Measurements from ENCODE around the gene PAPOLG. TPM values are rescaled to one million over a fixed set of nuclear protein-coding genes. Genes with fewer than 3 reads are reported as not detected.
A peak's percentile ranks its signal among the peaks of the same experiment; 100 is the strongest.

Gene PAPOLG
- total RNA-seq, 1 donor from 2014 or later, result 60.8 TPM

DNA sequence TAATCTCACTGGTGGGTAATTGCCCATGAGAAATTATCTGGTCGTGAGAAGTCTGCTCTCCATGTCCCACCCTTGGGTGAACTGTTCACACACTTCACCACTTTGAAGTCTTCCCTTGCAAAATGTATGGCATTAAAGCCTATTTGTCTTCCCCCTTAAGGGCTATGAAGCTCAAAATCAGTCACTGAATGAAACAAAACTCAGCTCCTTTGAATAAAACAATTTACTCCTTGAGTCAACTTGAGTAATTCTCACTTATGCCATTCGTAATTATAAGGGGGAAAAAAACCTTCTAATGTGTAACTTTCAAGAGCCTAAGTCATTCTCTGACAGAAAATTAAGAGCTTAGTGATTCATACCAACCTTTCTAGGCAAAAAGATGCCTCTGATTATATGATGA is 76.6 kb downstream of the PAPOLG start:
- Histone ChIP-seq H3F3A (ENCODE audit: low read depth) (no peaks in the 10 kb centered on the region), H3K4me1 (no peaks in the 10 kb centered on the region), H3K36me3 (no peaks in the 10 kb centered on the region), H3K9ac (no peak overlapping the region), H3K9me3 (ENCODE audit: low read depth) (no peaks in the 10 kb centered on the region), H3K4me2 (no peak overlapping the region), H4K20me1 (ENCODE audit: low read depth) (no peaks in the 10 kb centered on the region), H2AFZ (replicated peaks) (no peak overlapping the region), H3K27me3 (peaks cover 26% of the 10 kb centered on the region), H3K4me3 (no peak overlapping the region), H3K27ac (no peak overlapping the region), H3K79me2 (ENCODE audit: low read depth) (no peaks in the 10 kb centered on the region)
- Mint-ChIP-seq H3K36me3 (no peaks in the 10 kb centered on the region), H3K27me3 (ENCODE audit: insufficient read depth, low read depth) (peaks cover 2% of the 10 kb centered on the region), H3K4me1 (no peaks in the 10 kb centered on the region), H3K9me3 (no peaks in the 10 kb centered on the region), H3K27ac (no peak overlapping the region), H3K4me3 (no peak overlapping the region)
- TF ChIP-seq EZH2phosphoT487 (IDR thresholded peaks at IDR 0.05) (no peak), EZH2 (IDR thresholded peaks at IDR 0.05) (no peak)
- TF ChIP-seq, protein P1, sequence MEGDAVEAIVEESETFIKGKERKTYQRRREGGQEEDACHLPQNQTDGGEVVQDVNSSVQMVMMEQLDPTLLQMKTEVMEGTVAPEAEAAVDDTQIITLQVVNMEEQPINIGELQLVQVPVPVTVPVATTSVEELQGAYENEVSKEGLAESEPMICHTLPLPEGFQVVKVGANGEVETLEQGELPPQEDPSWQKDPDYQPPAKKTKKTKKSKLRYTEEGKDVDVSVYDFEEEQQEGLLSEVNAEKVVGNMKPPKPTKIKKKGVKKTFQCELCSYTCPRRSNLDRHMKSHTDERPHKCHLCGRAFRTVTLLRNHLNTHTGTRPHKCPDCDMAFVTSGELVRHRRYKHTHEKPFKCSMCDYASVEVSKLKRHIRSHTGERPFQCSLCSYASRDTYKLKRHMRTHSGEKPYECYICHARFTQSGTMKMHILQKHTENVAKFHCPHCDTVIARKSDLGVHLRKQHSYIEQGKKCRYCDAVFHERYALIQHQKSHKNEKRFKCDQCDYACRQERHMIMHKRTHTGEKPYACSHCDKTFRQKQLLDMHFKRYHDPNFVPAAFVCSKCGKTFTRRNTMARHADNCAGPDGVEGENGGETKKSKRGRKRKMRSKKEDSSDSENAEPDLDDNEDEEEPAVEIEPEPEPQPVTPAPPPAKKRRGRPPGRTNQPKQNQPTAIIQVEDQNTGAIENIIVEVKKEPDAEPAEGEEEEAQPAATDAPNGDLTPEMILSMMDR (IDR thresholded peaks at IDR 0.05), result no peak
- no peak for DNase-seq (ENCODE audit: low spot score)

DNA sequence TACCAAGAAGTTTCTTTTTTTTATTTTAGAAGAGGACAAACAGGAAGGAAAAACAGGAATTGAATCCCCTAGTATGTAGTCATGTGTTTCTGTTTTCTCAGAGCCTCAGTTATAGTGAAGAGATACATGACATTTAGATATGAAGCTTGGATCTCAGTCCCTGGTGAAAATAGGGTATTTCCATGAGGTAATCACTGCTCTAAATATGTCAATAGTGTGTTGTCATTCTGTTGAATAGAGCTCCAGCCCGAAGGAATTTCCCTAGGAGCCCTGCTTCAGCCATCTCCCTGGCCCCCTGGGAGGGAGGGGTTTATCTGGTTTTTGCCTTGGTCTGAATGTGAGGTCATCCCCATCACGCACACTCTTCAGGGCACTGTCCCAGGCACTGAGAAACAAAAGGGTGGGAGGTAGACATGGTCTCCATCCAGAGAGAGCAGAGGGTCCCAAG is 78.2 kb downstream of the PAPOLG start:
- H2AFZ ChIP-seq (replicated peaks), result peak overlapping the region; percentile 89
- Mint-ChIP-seq H3K27me3 (ENCODE audit: insufficient read depth, low read depth) (peaks cover 2% of the 10 kb centered on the region), H3K4me1 (peaks cover 3% of the 10 kb centered on the region), H3K9me3 (no peaks in the 10 kb centered on the region), H3K27ac (no peak overlapping the region), H3K4me3 (no peak overlapping the region), H3K36me3 (no peaks in the 10 kb centered on the region)
- H3K9me3 ChIP-seq (ENCODE audit: low read depth), result no peaks in the 10 kb centered on the region
- no peaks in the 10 kb centered on the region for H3F3A ChIP-seq (ENCODE audit: low read depth)
- no peaks in the 10 kb centered on the region for H3K79me2 ChIP-seq (ENCODE audit: low read depth)
- no peaks in the 10 kb centered on the region for H4K20me1 ChIP-seq (ENCODE audit: low read depth)
- H3K4me3 ChIP-seq, result no peak overlapping the region
- peak; percentile 38 for DNase-seq (ENCODE audit: low spot score)
- no peak overlapping the region for H3K4me2 ChIP-seq
- TF ChIP-seq EZH2phosphoT487 (IDR thresholded peaks at IDR 0.05), result no peak
- TF ChIP-seq, protein P1 (IDR thresholded peaks at IDR 0.05), result no peak
- no peak for TF ChIP-seq EZH2 (IDR thresholded peaks at IDR 0.05)
- H3K27ac ChIP-seq, result no peak overlapping the region
- peaks cover 2% of the 10 kb centered on the region for H3K4me1 ChIP-seq
- no peaks in the 10 kb centered on the region for H3K36me3 ChIP-seq
- H3K9ac ChIP-seq, result no peak overlapping the region
- peaks cover 42% of the 10 kb centered on the region for H3K27me3 ChIP-seq

DNA sequence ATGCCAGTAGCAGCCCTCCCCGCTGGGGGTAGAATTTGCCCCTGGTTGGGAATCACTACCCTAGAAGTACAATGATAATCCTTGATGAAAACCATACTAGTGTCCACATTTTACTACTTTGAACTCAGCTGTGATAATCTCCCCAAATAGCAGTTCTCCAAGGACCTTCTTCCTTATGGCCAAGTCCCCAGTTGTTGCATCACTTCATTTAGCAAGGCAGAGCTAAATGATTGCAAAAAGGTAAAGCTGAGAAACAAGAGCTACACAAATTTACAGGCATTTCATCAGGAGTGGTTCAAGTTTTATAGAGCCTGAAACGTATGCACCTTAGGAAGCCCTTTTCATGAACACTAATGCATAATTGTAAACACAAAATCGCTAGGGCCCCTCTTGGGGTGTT is 80.4 kb downstream of the PAPOLG start:
- no peaks in the 10 kb centered on the region for H3F3A ChIP-seq (ENCODE audit: low read depth)
- H3K4me1 ChIP-seq, result peaks cover 5% of the 10 kb centered on the region
- no peak for TF ChIP-seq EZH2phosphoT487 (IDR thresholded peaks at IDR 0.05)
- no peak overlapping the region for H3K27ac ChIP-seq
- Mint-ChIP-seq H3K4me3 (no peak overlapping the region), H3K27ac (no peak overlapping the region), H3K4me1 (peaks cover 5% of the 10 kb centered on the region), H3K36me3 (no peaks in the 10 kb centered on the region), H3K27me3 (ENCODE audit: insufficient read depth, low read depth) (no peaks in the 10 kb centered on the region), H3K9me3 (no peaks in the 10 kb centered on the region)
- no peaks in the 10 kb centered on the region for H3K79me2 ChIP-seq (ENCODE audit: low read depth)
- peaks cover 43% of the 10 kb centered on the region for H3K27me3 ChIP-seq
- no peaks in the 10 kb centered on the region for H4K20me1 ChIP-seq (ENCODE audit: low read depth)
- H2AFZ ChIP-seq (replicated peaks), result no peak overlapping the region
- H3K4me3 ChIP-seq, result no peak overlapping the region
- H3K4me2 ChIP-seq, result no peak overlapping the region
- no peaks in the 10 kb centered on the region for H3K9me3 ChIP-seq (ENCODE audit: low read depth)
- no peak overlapping the region for H3K9ac ChIP-seq
- DNase-seq (ENCODE audit: low spot score), result no peak
- H3K36me3 ChIP-seq, result no peaks in the 10 kb centered on the region

DNA sequence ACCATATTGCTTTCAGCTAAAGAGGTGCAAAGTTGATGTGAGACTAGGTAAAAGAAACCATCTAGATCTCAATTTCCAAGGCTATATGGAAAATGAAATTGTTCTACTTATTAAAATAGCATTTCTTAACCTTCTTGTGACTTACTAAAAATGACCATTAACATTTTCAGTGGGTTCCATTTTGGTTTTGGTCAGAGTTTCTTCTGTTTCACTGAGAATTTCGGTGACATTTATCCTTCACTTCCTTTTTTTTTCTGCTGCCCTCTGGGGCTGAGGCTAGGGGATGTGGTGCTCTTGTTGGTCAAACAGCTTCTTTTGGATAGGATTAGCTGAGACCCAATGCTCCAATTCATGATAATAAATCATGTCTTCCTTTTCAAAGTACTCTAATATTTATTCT is 81.1 kb downstream of the PAPOLG start:
- no peaks in the 10 kb centered on the region for H3K27me3 Mint-ChIP-seq (ENCODE audit: insufficient read depth, low read depth)
- H3K9me3 Mint-ChIP-seq, result no peaks in the 10 kb centered on the region
- no peaks in the 10 kb centered on the region for H3K9me3 ChIP-seq (ENCODE audit: low read depth)
- no peaks in the 10 kb centered on the region for H4K20me1 ChIP-seq (ENCODE audit: low read depth)
- H3K27ac Mint-ChIP-seq, result no peak overlapping the region
- TF ChIP-seq, protein P1 (IDR thresholded peaks at IDR 0.05), result no peak
- no peak for TF ChIP-seq EZH2phosphoT487 (IDR thresholded peaks at IDR 0.05)
- no peak for TF ChIP-seq EZH2 (IDR thresholded peaks at IDR 0.05)
- H3K79me2 ChIP-seq (ENCODE audit: low read depth), result no peaks in the 10 kb centered on the region
- no peaks in the 10 kb centered on the region for H3K36me3 ChIP-seq
- H2AFZ ChIP-seq (replicated peaks), result no peak overlapping the region
- peaks cover 5% of the 10 kb centered on the region for H3K4me1 ChIP-seq
- no peaks in the 10 kb centered on the region for H3F3A ChIP-seq (ENCODE audit: low read depth)
- no peak overlapping the region for H3K27ac ChIP-seq
- DNase-seq (ENCODE audit: low spot score), result no peak
- no peak overlapping the region for H3K9ac ChIP-seq
- H3K4me3 ChIP-seq, result no peak overlapping the region
- no peak overlapping the region for H3K4me2 ChIP-seq
- peaks cover 5% of the 10 kb centered on the region for H3K4me1 Mint-ChIP-seq
- H3K4me3 Mint-ChIP-seq, result no peak overlapping the region
- H3K36me3 Mint-ChIP-seq, result no peaks in the 10 kb centered on the region
- peaks cover 43% of the 10 kb centered on the region for H3K27me3 ChIP-seq
